OCI-LY1 (cell line): ENCODE measurements around the gene PDE4D.
"Not testable (repeated sequence)": the region's sequence is repeated elsewhere in the genome, so short reads cannot be mapped to it uniquely, and the experiment has no call there.

Experiments
- H2AFZ ChIP-seq: fragments of 200-600 bp; sonication (generic), shearing (Covaris generic); 2 replicates; pipeline ENCODE4 v1.6.0; 2014; ENCODE audit warnings: antibody characterized with exemption, mild to moderate bottlenecking, low read length
- H3F3A ChIP-seq: fragments of 200-600 bp; sonication (generic), shearing (Covaris generic); 2 replicates; pipeline ENCODE4 v1.6.0; 2014; ENCODE audit warnings: mild to moderate bottlenecking, antibody characterized with exemption, low read length, moderate library complexity; ENCODE audit not compliant: insufficient read depth
- H3K27ac ChIP-seq: fragments of 200-600 bp; sonication (generic); 2 replicates; pipeline ENCODE4 v1.5.1; 2014; ENCODE audit warnings: low read length, mixed run types, mild to moderate bottlenecking, low read depth; ENCODE audit not compliant: poor library complexity, severe bottlenecking
- H3K27me3 ChIP-seq: fragments of 200-600 bp; sonication (generic); 2 replicates; pipeline ENCODE4 v1.6.0; 2014; ENCODE audit warnings: antibody characterized with exemption, mild to moderate bottlenecking, low read length, moderate library complexity; ENCODE audit not compliant: insufficient read depth
- H3K36me3 ChIP-seq: fragments of 200-600 bp; sonication (generic); 2 replicates; pipeline ENCODE4 v1.6.1; 2014; ENCODE audit warnings: mild to moderate bottlenecking, antibody characterized with exemption, low read length, moderate library complexity, mixed read lengths; ENCODE audit not compliant: insufficient read depth
- H3K4me1 ChIP-seq: fragments of 200-600 bp; sonication (generic); 2 replicates; pipeline ENCODE4 v1.5.1; 2014; ENCODE audit warnings: mild to moderate bottlenecking, low read length, moderate library complexity; ENCODE audit not compliant: insufficient read depth, severe bottlenecking
- H3K4me2 ChIP-seq: fragments of 200-600 bp; sonication (generic), shearing (Covaris generic); 2 replicates; pipeline ENCODE4 v1.6.1; 2014; ENCODE audit warnings: low read length
- H3K4me3 ChIP-seq: fragments of 200-600 bp; sonication (generic); 2 replicates; pipeline ENCODE4 v1.5.1; 2014; ENCODE audit warnings: low read length, low read depth, mild to moderate bottlenecking, mixed read lengths; ENCODE audit not compliant: poor library complexity, severe bottlenecking
- H3K79me2 ChIP-seq: fragments of 200-600 bp; shearing (Covaris generic); 2 replicates; pipeline ENCODE4 v1.6.1; 2016; ENCODE audit warnings: mixed run types, low read length, mixed read lengths; ENCODE audit not compliant: insufficient read depth
- H3K9ac ChIP-seq: fragments of 200-600 bp; sonication (generic), shearing (Covaris generic); 2 replicates; pipeline ENCODE4 v1.6.1; 2014; ENCODE audit warnings: mild to moderate bottlenecking, low read length, mixed read lengths
- H3K9me2 ChIP-seq: fragments of 200-600 bp; sonication (generic), shearing (Covaris generic); 2 replicates; pipeline ENCODE4 v1.6.1; 2014; ENCODE audit warnings: low read depth, mild to moderate bottlenecking, low read length, mixed read lengths
- H3K9me3 ChIP-seq: fragments of 200-600 bp; shearing (Covaris generic); 2 replicates; pipeline ENCODE4 v1.6.1; 2014; ENCODE audit warnings: low read length, mixed read lengths
- H4K20me1 ChIP-seq: fragments of 200-600 bp; sonication (generic), shearing (Covaris generic); 2 replicates; pipeline ENCODE4 v1.6.0; 2016; ENCODE audit warnings: mild to moderate bottlenecking, low read length; ENCODE audit not compliant: insufficient read depth
- CTCF ChIP-seq: fragments of 200-600 bp; sonication (generic), shearing (Covaris generic); IDR thresholded peaks from 2 replicates; pipeline ENCODE4 v1.5.1; 2017; ENCODE audit warnings: mild to moderate bottlenecking, antibody characterized with exemption, low read length, moderate library complexity, mixed read lengths
- EZH2 ChIP-seq: fragments of 200-600 bp; sonication (generic), shearing (Covaris generic); IDR thresholded peaks from 2 replicates; pipeline ENCODE4 v1.8.0; 2017; ENCODE audit warnings: borderline replicate concordance, mixed run types, mild to moderate bottlenecking, antibody characterized with exemption, low read length, moderate library complexity, mixed read lengths

The PDE4D gene

GRCh38 chr5:59000211-59000610 lies 893.3 kb downstream of the PDE4D start:
- H3K27me3 ChIP-seq = no peaks in the 10 kb centered on the region
- no peak for TF ChIP-seq CTCF
- TF ChIP-seq EZH2 = no peak
- H4K20me1 ChIP-seq = no peaks in the 10 kb centered on the region
- H3K79me2 ChIP-seq = no peaks in the 10 kb centered on the region
- H3F3A ChIP-seq = no peaks in the 10 kb centered on the region
- no peak overlapping the region for H3K9ac ChIP-seq
- H3K9me3 ChIP-seq = no peaks in the 10 kb centered on the region
- H3K4me2 ChIP-seq = no peak overlapping the region
- H3K36me3 ChIP-seq = no peaks in the 10 kb centered on the region
- no peak overlapping the region for H2AFZ ChIP-seq
- H3K9me2 ChIP-seq = no peaks in the 10 kb centered on the region
- H3K4me1 ChIP-seq = no peaks in the 10 kb centered on the region
- no peak overlapping the region for H3K4me3 ChIP-seq
- H3K27ac ChIP-seq = no peak overlapping the region

GRCh38 chr5:58999804-59000203 lies 893.7 kb downstream of the PDE4D start:
- no peaks in the 10 kb centered on the region for H3K4me1 ChIP-seq
- H3K4me2 ChIP-seq = no peak overlapping the region
- H3K79me2 ChIP-seq = no peaks in the 10 kb centered on the region
- no peak overlapping the region for H3K9ac ChIP-seq
- no peaks in the 10 kb centered on the region for H3K9me2 ChIP-seq
- H3K36me3 ChIP-seq = no peaks in the 10 kb centered on the region
- H3F3A ChIP-seq = no peaks in the 10 kb centered on the region
- H4K20me1 ChIP-seq = no peaks in the 10 kb centered on the region
- no peak overlapping the region for H3K27ac ChIP-seq
- H3K4me3 ChIP-seq = no peak overlapping the region
- no peak overlapping the region for H2AFZ ChIP-seq
- TF ChIP-seq CTCF (no peak), EZH2 (no peak)
- H3K9me3 ChIP-seq = no peaks in the 10 kb centered on the region
- no peaks in the 10 kb centered on the region for H3K27me3 ChIP-seq

GRCh38 chr5:58998544-58998943 lies 895.0 kb downstream of the PDE4D start:
- H3F3A ChIP-seq = no peaks in the 10 kb centered on the region
- H3K9ac ChIP-seq = no peak overlapping the region
- no peaks in the 10 kb centered on the region for H3K4me1 ChIP-seq
- no peaks in the 10 kb centered on the region for H3K79me2 ChIP-seq
- no peak overlapping the region for H2AFZ ChIP-seq
- TF ChIP-seq EZH2 (no peak), CTCF (no peak)
- H4K20me1 ChIP-seq = no peaks in the 10 kb centered on the region
- no peaks in the 10 kb centered on the region for H3K9me3 ChIP-seq
- H3K27ac ChIP-seq = no peak overlapping the region
- no peak overlapping the region for H3K4me3 ChIP-seq
- H3K9me2 ChIP-seq = no peaks in the 10 kb centered on the region
- no peaks in the 10 kb centered on the region for H3K36me3 ChIP-seq
- H3K4me2 ChIP-seq = no peak overlapping the region
- no peaks in the 10 kb centered on the region for H3K27me3 ChIP-seq

- H4K20me1 ChIP-seq = not testable (repeated sequence)
These were observed 897.7 kb downstream of the PDE4D start for GRCh38 chr5:58995779-58996178.

More at GRCh38 chr5:58995779-58996178, 897.7 kb downstream of the PDE4D start:
- H3K4me2 ChIP-seq, H3K9ac ChIP-seq, H3F3A ChIP-seq, H3K79me2 ChIP-seq, H3K36me3 ChIP-seq, H3K9me2 ChIP-seq, H3K4me1 ChIP-seq, H3K27ac ChIP-seq, H3K4me3 ChIP-seq, H2AFZ ChIP-seq, H3K27me3 ChIP-seq, H3K9me3 ChIP-seq: not testable (repeated sequence)
